ENCODE measurements around the gene ZNF544. TPM values are rescaled to one million over a fixed set of nuclear protein-coding genes. Genes with fewer than 3 reads are reported as not detected.
"Not testable (repeated sequence)": the region's sequence is repeated elsewhere in the genome, so short reads cannot be mapped to it uniquely, and the experiment has no call there.

ZNF544 gene
- total RNA-seq, 1 experiment from 2014 or later, result 29.5 TPM

- no peaks in the 10 kb centered on the region for H3F3A ChIP-seq (ENCODE audit: insufficient read depth, low read depth)
- H2AFZ ChIP-seq, result no peak overlapping the region
- ChIA-PET POLR2A (ENCODE audit: unreplicated experiment) (no interaction called here), CTCF (no interaction called here)
- H3K27me3 ChIP-seq (ENCODE audit: insufficient read depth, low read depth), result no peaks in the 10 kb centered on the region
- DNase-seq, result no peak
- H3K9me3 ChIP-seq (ENCODE audit: insufficient read depth, low read depth), result peaks cover 3% of the 10 kb centered on the region; the same call in 1 of the 2 replicates
- intact Hi-C loops (cut with micrococcal nuclease; ENCODE audit: unreplicated experiment), result no loop called here
- no peak overlapping the region for H3K4me2 ChIP-seq
- H3K27ac ChIP-seq, result no peak overlapping the region
- no peaks in the 10 kb centered on the region for H3K79me2 ChIP-seq (ENCODE audit: low read depth)
- TF ChIP-seq EZH2 (IDR thresholded peaks at IDR 0.05; ENCODE audit: low read depth) (no peak), CTCF (conservative IDR thresholded peaks at IDR 0.05) (no peak)
- no peaks in the 10 kb centered on the region for H3K9me2 ChIP-seq (ENCODE audit: insufficient read depth)
- H4K20me1 ChIP-seq (ENCODE audit: insufficient read depth), result no peaks in the 10 kb centered on the region
- no peaks in the 10 kb centered on the region for H3K4me1 ChIP-seq (replicated peaks; ENCODE audit: insufficient read depth)
- H3K36me3 ChIP-seq (ENCODE audit: low read depth), result peaks cover 22% of the 10 kb centered on the region
- no peak overlapping the region for H3K4me3 ChIP-seq
- no TSS peak for BruUV-seq (replicated peaks)
These were observed 14.6 kb downstream of the ZNF544 start for GRCh38 chr19:58243351-58243750.

- intact Hi-C loops (cut with micrococcal nuclease; ENCODE audit: unreplicated experiment), result no loop called here
- BruUV-seq (replicated peaks), result no TSS peak
- Histone ChIP-seq H4K20me1 (ENCODE audit: insufficient read depth) (no peaks in the 10 kb centered on the region), H3K4me1 (replicated peaks; ENCODE audit: insufficient read depth) (no peaks in the 10 kb centered on the region), H3K36me3 (ENCODE audit: low read depth) (peaks cover 51% of the 10 kb centered on the region), H3K9me2 (ENCODE audit: insufficient read depth) (no peaks in the 10 kb centered on the region), H3K4me2 (no peak overlapping the region), H2AFZ (no peak overlapping the region), H3K27ac (no peak overlapping the region), H3K9me3 (ENCODE audit: insufficient read depth, low read depth) (peaks cover 27% of the 10 kb centered on the region), H3K4me3 (no peak overlapping the region), H3K27me3 (ENCODE audit: insufficient read depth, low read depth) (no peaks in the 10 kb centered on the region), H3K79me2 (ENCODE audit: low read depth) (no peaks in the 10 kb centered on the region), H3F3A (ENCODE audit: insufficient read depth, low read depth) (no peaks in the 10 kb centered on the region)
- no peak for TF ChIP-seq EZH2 (IDR thresholded peaks at IDR 0.05; ENCODE audit: low read depth)
- no peak for TF ChIP-seq CTCF (conservative IDR thresholded peaks at IDR 0.05)
- DNase-seq, result no peak
- ChIA-PET POLR2A (ENCODE audit: unreplicated experiment) (no interaction called here), CTCF (no interaction called here)
These were observed 20.2 kb downstream of the ZNF544 start for GRCh38 chr19:58248886-58249285.

- intact Hi-C loops (cut with micrococcal nuclease; ENCODE audit: unreplicated experiment), result no loop called here
- no peaks in the 10 kb centered on the region for H3F3A ChIP-seq (ENCODE audit: insufficient read depth, low read depth)
These were observed 23.5 kb downstream of the ZNF544 start for GRCh38 chr19:58252102-58252685.

GRCh38 chr19:58258259-58258658, 29.5 kb downstream of the ZNF544 start:
- H3K4me3 ChIP-seq; H4K20me1 ChIP-seq (ENCODE audit: insufficient read depth); H3K79me2 ChIP-seq (ENCODE audit: low read depth); intact Hi-C loops (cut with micrococcal nuclease; ENCODE audit: unreplicated experiment); POLR2A ChIA-PET (ENCODE audit: unreplicated experiment); H3K9me2 ChIP-seq (ENCODE audit: insufficient read depth); H3K27ac ChIP-seq; DNase-seq; CTCF ChIA-PET; H3K4me2 ChIP-seq; H3K4me1 ChIP-seq (replicated peaks; ENCODE audit: insufficient read depth); H3K27me3 ChIP-seq (ENCODE audit: insufficient read depth, low read depth); BruUV-seq (replicated peaks); H2AFZ ChIP-seq: not testable (repeated sequence)
- H3K9me3 ChIP-seq (ENCODE audit: insufficient read depth, low read depth), result peaks cover 60% of the 10 kb centered on the region
- peaks cover 38% of the 10 kb centered on the region for H3K36me3 ChIP-seq (ENCODE audit: low read depth)
- H3F3A ChIP-seq (ENCODE audit: insufficient read depth, low read depth), result peaks cover 25% of the 10 kb centered on the region

More at GRCh38 chr19:58252102-58252685, 23.5 kb downstream of the ZNF544 start:
- no peak overlapping the region for H3K4me2 ChIP-seq
- H4K20me1 ChIP-seq (ENCODE audit: insufficient read depth), result no peaks in the 10 kb centered on the region
- no peak for TF ChIP-seq EZH2 (IDR thresholded peaks at IDR 0.05; ENCODE audit: low read depth)
- TF ChIP-seq CTCF (conservative IDR thresholded peaks at IDR 0.05), result no peak
- no peaks in the 10 kb centered on the region for H3K4me1 ChIP-seq (replicated peaks; ENCODE audit: insufficient read depth)
- H3K27me3 ChIP-seq (ENCODE audit: insufficient read depth, low read depth), result no peaks in the 10 kb centered on the region
- no peaks in the 10 kb centered on the region for H3K79me2 ChIP-seq (ENCODE audit: low read depth)
- H3K27ac ChIP-seq, result no peak overlapping the region
- ChIA-PET POLR2A (ENCODE audit: unreplicated experiment) (no interaction called here), CTCF (no interaction called here)
- DNase-seq, result no peak
- H3K9me3 ChIP-seq (ENCODE audit: insufficient read depth, low read depth), result peaks cover 42% of the 10 kb centered on the region
- peaks cover 35% of the 10 kb centered on the region for H3K36me3 ChIP-seq (ENCODE audit: low read depth)
- no peak overlapping the region for H3K4me3 ChIP-seq
- no peaks in the 10 kb centered on the region for H3K9me2 ChIP-seq (ENCODE audit: insufficient read depth)
- H2AFZ ChIP-seq, result no peak overlapping the region
- no TSS peak for BruUV-seq (replicated peaks)
